ENCODE results near the gene MT1X. TPM values are rescaled to one million over a fixed set of nuclear protein-coding genes. Genes with fewer than 3 reads are reported as not detected.

MT1X gene
- total and polyA plus RNA-seq, 8 donors, result 14.5 to 126 (median 16.7) TPM

DNA sequence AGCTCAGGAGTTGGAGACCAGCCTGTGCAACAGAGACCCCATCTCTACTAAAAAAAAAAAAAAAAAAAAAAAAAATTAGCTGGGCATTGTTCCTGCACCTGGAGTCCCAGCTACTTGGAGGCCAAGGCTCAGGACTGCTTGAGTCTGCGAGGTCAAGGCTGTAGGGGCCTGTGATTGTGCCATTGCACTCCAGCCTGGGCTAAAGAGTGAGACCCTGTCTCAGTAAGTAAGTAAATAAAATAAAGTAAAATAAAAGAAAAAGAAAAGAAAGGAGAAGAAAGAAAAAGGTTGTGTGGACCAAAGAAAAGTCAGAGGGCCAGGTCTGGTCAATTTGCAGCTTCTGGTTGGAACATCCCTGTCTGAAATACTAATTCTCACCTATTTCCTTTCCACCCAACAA lies 18.4 kb downstream of the MT1X start:
- Histone ChIP-seq H3K9me3 (no peaks in the 10 kb centered on the region), H3K4me3 (no peak overlapping the region), H3K27ac (no peak overlapping the region), H3K27me3 (no peaks in the 10 kb centered on the region), H3K4me1 (peaks cover 0 to 4% of the 10 kb centered on the region in 2 donors), H3K36me3 (no peaks in the 10 kb centered on the region)
- DNase-seq, result no peak
- ATAC-seq, result no peak
- intact Hi-C loops (cut with DNase I), result loop anchor here in 1 of 2 donors (10.0 kb wide), 1 partner anchor 186 kb away; no protein-coding TSS in a partner anchor
- no peak for TF ChIP-seq CTCF (IDR thresholded peaks at IDR 0.05)

DNA sequence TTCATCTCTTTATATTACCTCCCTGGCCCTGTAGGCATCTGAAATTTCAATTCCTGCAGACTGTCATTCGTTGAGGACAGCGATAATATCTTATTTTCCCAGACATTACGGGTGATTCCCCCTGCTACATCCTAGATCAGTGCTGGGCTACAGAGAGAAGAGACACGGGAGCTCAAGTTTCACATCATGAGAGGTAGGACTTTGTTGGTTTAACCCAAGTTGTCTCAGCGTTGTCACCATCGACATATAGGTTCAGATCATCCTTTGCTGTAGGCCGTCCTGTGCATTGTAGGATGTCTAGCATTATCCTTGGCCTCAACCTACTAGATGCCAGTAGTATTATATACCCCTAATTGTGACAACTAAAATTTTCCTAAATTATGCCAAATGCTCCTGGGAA lies 19.3 kb downstream of the MT1X start:
- no peak for TF ChIP-seq CTCF (IDR thresholded peaks at IDR 0.05)
- H3K4me1 ChIP-seq, result peaks cover 0 to 4% of the 10 kb centered on the region in 2 donors
- intact Hi-C loops (cut with DNase I), result loop anchor here in 1 of 2 donors (10.0 kb wide), 1 partner anchor 187 kb away; no protein-coding TSS in a partner anchor

DNA sequence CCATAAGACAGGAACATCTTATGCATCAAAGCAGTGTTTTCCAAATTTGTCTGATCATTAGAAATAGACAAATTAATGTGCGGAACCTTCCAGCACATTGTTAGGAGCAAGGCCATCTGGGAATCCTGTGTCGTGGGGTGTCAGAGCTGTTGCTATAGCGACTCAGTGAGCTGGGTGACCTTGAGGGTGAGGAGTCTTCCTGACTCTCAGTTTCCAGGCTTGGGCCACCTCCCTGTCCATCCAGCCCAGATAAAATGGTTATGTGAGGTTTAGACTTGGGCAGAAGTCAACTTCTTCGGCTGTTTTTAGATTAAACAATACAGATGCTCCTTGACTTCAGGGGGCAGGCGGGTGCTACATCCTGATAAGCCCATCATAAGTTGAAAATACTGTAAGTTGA lies 20.6 kb downstream of the MT1X start:
- no peak overlapping the region for H3K27ac ChIP-seq
- H3K27me3 ChIP-seq, result no peaks in the 10 kb centered on the region
- no peaks in the 10 kb centered on the region for H3K9me3 ChIP-seq
- intact Hi-C loops (cut with DNase I), result loop anchor here in 1 of 2 donors (10.0 kb wide), 1 partner anchor 188 kb away; no protein-coding TSS in a partner anchor
- no peak for TF ChIP-seq CTCF (IDR thresholded peaks at IDR 0.05)
- H3K36me3 ChIP-seq, result no peaks in the 10 kb centered on the region
- peaks cover 0 to 4% of the 10 kb centered on the region in 2 donors for H3K4me1 ChIP-seq
- no peak for ATAC-seq
- no peak for DNase-seq
- H3K4me3 ChIP-seq, result no peak overlapping the region

More for the DNA sequence above, 19.3 kb downstream of the MT1X start:
- no peak overlapping the region for H3K27ac ChIP-seq
- no peak for ATAC-seq
- no peaks in the 10 kb centered on the region for H3K9me3 ChIP-seq
- no peaks in the 10 kb centered on the region for H3K36me3 ChIP-seq
- DNase-seq, result no peak
- no peak overlapping the region for H3K4me3 ChIP-seq
- no peaks in the 10 kb centered on the region for H3K27me3 ChIP-seq

DNA sequence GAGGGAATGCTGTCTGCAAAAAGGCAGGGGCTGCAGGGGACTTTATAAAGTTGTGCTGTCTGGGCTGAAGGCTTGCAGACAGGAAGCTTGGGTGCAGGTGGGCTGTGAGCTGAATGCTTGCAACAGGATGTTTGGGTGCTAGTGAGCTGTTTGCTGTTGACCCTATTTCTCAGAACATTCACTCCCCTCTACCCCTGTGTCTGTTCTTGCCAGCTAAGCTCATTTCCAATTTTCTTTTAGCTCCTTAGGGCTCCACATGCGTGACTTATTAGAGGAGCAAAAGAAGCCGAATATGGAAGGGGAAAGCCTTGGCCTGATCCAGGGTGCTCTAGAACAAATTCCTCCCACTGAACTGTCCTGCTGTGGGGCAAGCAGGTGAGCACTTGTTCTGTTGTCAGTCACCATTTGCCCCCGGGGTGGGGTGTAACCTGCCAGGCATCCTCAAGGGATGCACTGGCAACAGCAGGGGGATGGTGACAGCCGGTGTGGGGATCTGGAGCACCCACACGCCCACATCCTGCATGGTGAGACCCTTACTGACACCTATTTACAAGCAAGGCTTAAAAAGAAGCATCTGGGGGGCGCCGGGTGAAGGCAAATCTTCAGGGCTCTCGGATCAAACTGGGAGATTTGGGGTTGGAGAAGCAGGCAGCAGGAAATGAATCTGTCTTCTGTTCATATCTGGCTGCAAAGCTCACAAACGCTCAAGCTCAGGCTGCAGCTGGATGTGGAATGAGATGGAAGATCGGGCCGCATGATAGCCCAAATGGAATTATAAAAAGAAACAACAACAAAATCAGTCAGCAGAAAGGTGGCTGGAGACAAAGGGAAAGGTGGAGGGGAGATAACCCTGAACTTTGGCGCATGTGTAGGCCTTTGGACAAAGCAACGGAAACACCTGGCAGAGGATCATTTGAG lies 26.5 kb downstream of the MT1X start:
- intact Hi-C loops (cut with DNase I), result loop anchor here in 1 of 2 donors (10.0 kb wide), 1 partner anchor 194 kb away; no protein-coding TSS in a partner anchor

More for the DNA sequence above, 26.5 kb downstream of the MT1X start:
- TF ChIP-seq CTCF (IDR thresholded peaks at IDR 0.05), result no peak
- no peaks in the 10 kb centered on the region for H3K4me1 ChIP-seq
- no peaks in the 10 kb centered on the region for H3K27me3 ChIP-seq
- DNase-seq, result no peak
- H3K9me3 ChIP-seq, result no peaks in the 10 kb centered on the region
- H3K4me3 ChIP-seq, result no peak overlapping the region
- no peak overlapping the region for H3K27ac ChIP-seq
- ATAC-seq, result no peak
- no peaks in the 10 kb centered on the region for H3K36me3 ChIP-seq

Data from left lung (tissue), 10 donors.